NCI-H345 treated with DMSO at 0.1 percent for 48 hours (cell line): ENCODE data around the gene BICRA.
"Not testable (repeated sequence)": the region's sequence is repeated elsewhere in the genome, so short reads cannot be mapped to it uniquely, and the experiment has no call there.

Experiments
- DNase-seq: peaks from one replicate; lab custom pipeline; 2025; ENCODE audit not compliant: unreplicated experiment; lab: John Stamatoyannopoulos, UW

Gene BICRA

DNA sequence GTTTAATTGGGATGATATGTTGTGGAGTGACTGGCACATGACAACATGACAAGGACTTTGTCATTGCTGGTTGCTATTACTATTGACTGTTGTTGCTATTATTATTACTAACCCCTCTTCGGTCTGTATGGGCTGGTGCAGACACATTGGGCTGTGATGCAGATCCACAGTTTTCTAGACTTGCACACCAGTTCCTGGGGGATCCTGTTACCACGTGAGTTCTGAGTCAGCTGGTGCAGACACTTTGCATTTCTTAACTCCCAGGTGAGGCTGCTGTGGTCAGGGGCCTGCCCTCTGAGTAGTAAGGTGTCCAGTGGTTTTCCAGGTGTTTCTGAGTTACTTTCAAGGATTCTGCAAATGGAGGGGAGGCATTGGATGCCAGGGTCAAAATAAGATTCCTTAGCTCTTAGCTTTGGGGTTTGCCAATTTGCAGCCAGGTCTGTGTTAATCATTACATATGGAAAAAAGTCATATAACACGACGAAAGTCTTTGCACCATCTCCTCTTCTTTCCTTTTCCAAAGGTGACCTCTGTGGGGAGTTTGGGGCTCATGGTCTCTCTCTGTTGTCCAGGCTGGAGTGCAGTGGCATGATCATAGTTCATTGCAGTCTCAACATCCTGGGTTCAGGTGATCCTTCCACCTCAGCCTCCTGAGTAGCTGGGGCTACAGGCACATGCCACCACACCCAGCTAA, 19.3 kb downstream of the BICRA start:
- no peak for DNase-seq

DNA sequence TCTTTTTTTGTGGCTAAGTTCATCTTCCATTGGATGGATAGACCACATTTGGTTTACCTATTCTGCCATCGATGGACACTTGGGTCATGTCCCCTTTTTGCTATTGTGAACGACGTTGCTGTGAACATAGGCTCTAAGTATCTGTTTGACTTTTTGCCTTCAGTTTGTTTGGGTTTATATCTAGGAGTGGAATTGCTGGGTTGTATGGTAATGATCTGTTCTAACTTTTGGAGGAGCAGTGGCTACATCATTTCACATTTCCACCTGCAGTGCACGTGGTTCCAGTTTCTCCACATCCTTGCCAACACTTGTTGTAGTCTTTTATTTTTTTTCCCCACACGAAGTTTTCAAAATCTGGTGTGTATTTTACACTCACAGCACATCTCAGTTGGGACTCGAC, 21.7 kb downstream of the BICRA start:
- no peak for DNase-seq

GRCh38 chr19:47631681-47632446, 22.9 kb downstream of the BICRA start:
- DNase-seq: no peak

DNA sequence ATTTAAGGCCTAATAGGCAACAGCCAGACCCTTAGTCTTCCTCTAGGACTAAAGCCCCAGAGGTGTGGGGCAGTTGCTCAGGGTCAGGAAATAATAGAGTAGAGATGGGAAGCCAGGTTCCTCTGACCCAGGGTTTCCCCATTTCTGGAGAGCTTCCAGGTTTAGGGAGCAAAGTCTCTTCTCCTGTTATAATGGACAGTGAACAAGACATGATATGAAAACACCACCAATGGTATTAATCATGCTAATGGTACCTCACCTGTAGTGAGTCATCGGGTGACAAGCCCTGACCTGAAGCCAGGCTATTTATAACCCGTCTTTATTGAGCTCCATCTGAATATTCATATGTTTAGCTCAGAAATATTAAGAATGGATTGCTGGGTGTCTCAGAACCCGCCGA, 24.6 kb downstream of the BICRA start:
- DNase-seq: no peak

DNA sequence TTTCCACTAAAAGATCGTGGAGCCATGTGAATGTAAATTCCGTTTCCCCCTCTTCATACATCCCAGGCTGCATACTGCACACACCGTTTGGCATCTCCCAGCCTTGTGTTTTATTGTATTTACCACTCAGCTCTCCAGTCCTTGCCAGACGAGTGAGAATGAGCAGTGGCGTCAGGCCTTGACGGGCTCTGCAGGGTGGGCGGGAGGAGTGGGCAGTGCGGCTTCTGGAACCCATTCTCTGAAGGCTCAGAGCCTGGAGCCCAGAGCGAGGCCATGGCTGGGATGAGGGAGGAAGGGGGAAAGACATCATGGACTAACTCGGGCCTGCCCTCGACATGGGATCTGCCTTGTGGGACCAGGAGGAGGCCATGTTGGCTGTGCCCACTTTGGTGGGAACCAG, 25.1 kb downstream of the BICRA start:
- no peak for DNase-seq

- DNase-seq: not testable (repeated sequence)
Observed at GRCh38 chr19:47635152-47635754, 26.3 kb downstream of the BICRA start.

DNA sequence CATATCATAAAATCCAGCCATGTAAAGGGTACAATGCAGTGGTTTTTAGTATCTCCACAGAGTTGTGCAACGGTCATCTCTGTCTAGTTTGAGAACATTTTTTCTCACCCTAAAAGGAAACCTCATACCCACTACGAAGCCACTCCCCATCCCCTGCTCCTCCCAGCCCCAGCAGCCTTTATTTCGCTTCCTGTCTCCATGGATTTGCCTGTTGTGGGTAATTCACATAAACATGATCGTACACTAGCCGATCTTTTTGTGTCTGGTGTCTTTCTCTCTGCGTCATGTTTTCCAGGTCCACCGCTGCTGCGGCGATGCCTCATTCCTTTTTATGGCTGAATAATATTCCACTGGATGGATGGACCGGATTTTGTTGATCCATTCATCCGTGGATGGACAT, 28.6 kb downstream of the BICRA start:
- DNase-seq: no peak

DNA sequence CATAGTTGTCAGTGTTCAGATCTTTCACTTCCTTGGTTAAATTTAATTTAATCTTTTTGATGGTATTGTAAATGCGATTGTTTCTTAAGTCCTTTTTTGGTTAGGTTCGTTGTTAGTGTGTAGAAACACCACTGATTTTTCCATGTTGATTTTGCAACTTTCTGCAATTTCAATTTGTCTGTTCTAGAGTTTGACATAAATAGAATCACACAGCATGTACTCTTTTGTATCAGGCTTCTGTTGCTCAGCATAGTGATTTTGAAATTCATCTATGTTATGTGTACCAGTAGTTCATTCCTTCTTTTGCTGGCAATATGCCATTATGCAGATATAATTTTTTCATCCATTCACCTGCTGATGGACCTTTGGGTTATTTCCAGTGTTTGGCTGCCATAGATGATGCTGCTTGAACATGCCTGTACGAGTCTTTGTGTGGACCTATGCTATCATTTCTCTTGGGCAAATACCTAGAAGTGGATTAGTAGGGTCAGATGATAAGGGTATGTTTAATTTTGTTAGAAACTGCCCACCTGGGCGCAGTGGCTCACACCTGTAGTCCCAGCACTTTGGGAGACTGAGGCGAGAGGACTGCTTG, 33.1 kb downstream of the BICRA start:
- no peak for DNase-seq

DNA sequence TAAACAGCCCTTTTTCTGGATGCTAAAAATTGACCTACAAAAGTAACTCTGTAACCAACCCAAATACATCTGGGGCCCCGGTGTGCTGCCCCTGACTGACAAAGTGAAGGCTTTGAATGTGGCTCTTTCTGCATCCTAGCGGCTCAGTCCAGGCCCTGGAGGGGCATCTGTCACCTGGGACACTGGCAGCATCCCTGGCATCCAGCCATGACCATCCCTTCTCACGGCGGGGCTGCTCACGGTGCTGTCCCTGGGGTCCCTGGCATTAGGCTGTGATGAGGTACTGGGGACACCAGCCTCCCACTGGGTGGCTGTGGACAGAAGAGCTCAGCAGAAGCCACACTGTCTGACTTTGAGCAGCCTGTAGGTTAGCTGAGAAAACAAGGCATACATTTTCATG, 34.3 kb downstream of the BICRA start:
- DNase-seq: no peak

GRCh38 chr19:47644199-47644598, 35.3 kb downstream of the BICRA start:
- DNase-seq: no peak

DNA sequence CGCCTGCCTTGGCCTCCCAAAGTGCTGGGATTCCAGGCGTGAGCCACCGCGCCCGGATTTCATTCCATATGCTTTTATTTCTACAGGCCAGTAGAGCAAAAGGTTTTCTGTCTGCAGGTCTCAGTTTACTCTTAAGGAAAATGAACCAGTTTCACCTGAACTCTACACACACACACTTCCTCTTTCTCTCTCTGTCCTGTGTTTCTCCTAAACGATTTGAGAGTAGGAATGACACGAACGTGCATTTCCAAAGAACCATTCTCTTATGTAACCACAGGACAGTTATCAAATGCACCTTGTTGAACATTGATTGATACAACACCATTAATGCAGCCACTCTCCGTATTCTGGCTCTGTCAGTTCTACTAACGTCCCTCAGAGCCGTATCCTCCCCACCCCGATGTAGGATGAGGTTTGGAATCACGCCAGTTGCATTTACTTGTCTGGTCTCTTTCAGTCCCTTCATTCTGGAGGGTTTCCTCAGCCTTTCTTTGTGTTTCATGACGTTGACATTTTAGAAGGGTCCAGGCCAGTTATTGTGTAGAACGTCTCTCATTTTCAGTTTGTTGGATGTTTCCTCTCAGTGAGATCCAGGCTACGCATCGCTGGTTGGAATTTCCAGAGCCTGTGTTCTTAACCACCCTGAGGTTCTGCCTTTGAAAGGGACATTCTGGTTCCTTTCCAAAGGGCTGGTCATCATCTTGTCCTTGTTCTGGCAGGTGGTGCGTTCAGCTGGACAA, 36.0 kb downstream of the BICRA start:
- DNase-seq: no peak

- DNase-seq: no peak
Observed at GRCh38 chr19:47646924-47647323, 38.0 kb downstream of the BICRA start.

GRCh38 chr19:47649588-47649987, 40.7 kb downstream of the BICRA start:
- DNase-seq: no peak

DNA sequence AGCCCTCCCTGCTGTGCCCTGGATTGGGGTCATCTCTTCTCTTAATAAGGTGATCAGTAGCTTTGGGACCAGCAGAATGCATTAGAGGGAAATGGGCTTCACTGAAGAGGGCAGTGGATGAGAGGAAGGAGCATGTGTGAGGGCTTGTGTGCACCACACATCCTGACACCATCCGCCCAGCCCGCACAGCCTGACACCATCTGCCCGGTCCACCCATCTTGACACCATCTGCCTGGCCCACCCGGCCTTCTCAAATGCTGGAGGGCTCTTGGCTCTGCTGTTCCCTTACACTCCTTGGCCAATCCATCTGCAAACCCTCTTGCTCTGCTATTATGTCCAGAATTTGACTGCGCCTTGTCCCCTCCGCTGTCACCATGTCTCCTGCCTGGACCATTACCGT, 41.8 kb downstream of the BICRA start:
- no peak for DNase-seq

DNA sequence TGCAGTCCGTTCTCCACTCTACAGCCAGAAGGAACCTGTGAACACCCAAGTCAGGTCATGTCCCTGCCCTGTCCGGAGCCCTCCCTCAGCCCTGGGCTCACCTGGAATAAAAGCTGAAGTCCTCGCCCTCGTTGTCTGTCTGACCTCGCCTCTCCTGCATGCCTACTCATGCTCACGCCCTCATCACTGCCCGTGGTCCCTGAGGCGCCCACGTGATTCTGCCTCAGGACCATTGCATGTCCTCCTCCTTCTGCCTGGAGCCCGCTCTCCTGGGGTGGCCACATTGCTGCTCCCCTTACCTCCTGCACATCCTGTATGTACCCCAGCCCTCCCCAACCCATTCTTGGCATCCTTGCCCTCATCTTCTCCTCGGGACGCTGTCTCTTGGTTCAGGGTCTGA, 42.2 kb downstream of the BICRA start:
- DNase-seq: no peak

DNA sequence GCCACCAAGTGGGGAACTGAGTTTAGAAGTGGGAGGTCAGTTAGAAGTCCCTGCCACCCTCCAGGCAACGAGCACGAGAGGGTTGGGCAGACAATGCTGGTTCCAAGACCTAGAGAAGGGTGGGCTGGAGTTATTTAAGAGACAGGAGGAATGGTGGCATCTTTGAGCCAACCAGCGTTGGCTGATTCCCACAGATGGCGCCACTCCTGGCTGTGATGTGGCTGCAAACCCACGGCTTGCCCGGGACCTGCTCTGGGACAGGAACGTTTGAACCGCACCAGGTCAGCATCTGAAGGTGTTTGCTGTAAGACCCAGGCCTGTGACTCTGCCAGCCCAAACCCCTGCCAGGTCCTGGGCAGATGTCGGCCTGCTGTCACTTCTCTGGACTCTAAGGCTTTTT, 42.8 kb downstream of the BICRA start:
- DNase-seq: no peak

DNA sequence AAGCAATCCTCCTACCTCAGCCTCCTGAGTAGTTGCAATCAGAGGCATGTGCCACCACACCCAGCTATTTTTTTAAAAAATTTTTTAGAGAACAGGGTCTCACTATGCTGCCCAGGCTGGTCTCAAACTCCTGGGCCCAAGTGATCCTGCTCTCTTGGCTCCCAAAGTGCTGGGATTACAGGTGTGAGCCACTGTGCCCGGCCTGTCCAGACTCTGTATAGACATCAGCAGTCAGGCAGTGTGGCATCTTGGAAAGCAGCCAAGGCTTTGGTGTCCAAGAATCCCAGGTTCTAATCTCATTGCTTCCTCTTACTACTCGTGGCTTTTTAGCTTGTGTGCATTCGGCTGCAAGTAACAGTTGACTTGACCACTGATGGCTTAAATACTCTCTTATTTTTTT, 43.4 kb downstream of the BICRA start:
- no peak for DNase-seq

DNA sequence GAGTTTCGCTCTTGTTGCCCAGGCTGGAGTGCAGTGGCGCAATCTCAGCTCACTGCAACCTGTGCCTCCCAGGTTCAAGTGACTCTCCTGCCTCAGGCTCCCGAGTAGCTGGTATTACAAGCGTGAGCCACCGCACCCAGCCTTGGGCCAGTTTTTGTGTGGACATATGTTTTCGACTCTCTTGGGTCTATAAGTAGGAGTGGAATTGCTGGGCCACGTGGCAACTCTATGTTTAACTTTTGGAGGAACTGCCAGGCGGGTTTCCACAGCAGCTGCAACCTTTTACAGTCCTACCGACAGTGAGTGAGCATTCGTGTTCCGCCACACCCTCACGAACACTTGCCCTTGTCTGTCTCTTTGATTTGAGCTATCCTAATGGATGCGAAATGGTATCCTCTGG, 44.9 kb downstream of the BICRA start:
- no peak for DNase-seq

DNA sequence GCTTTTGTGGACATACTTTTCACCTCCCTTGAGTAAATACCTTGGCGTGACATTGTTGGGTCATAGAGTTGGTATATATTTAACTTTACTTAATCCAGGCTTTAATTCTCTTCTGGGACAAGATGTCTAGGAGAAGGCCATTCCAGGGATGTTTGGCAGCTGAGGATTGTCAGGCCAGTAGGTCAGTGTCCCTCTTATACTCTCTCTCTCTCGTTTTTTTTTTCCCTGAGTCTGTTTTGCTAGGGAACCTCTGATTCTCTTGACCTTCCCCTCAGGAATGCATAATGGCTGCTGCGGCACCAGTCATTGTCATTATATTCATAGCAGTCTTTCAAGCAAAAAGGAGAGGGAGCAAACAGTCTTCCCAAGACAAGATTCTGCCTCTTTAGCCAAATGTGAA, 48.8 kb downstream of the BICRA start:
- no peak for DNase-seq

GRCh38 chr19:47658431-47659348, 49.8 kb downstream of the BICRA start:
- no peak for DNase-seq
